Esophagus muscularis mucosa (tissue), 4 donors: Measurements from ENCODE around the gene RAB33A.

Experiments used
- CTCF ChIP-seq, 3 experiments: fragments of 200-600 bp in 2 of 3; fragments of 450-650 bp in 1 of 3; sonication (generic) in 2 of 3; IDR thresholded peaks; one replicate each; pipeline ENCODE4 v1.5.1; 2017 to 2019; ENCODE audit warnings: antibody characterized with exemption in 3 of 3, mild to moderate bottlenecking in 2 of 3, moderate library complexity in 1 of 3
- EP300 ChIP-seq: sonication (generic); formaldehyde crosslinking; IDR thresholded peaks from one replicate; pipeline ENCODE4 v1.6.1; 2017; ENCODE audit warnings: antibody characterized with exemption
- POLR2A ChIP-seq: fragments of 450-650 bp; IDR thresholded peaks from one replicate; pipeline ENCODE4 v1.6.1; 2017; ENCODE audit warnings: antibody characterized with exemption, moderate library complexity, mild to moderate bottlenecking, low read depth
- POLR2AphosphoS5 ChIP-seq, 2 donors: sonication (generic); formaldehyde crosslinking; IDR thresholded peaks; one replicate each; pipeline ENCODE4 v1.6.1; 2017; ENCODE audit warnings: antibody characterized with exemption in 2 of 2

- TF ChIP-seq CTCF (IDR thresholded peaks at IDR 0.05) (no peak), POLR2AphosphoS5 (IDR thresholded peaks at IDR 0.05) (no peak), EP300 (no peak), POLR2A (no peak)
Observed at GRCh38 chrX:130176942-130177341, 5.2 kb downstream of the RAB33A start.
